UCSD-AML1 (cell line): ENCODE data around the gene ERC2.
"Not testable (repeated sequence)": the region's sequence is repeated elsewhere in the genome, so short reads cannot be mapped to it uniquely, and the experiment has no call there.

ENCODE experiments used
- DNase-seq: peaks from one replicate; lab custom pipeline; 2025; ENCODE audit not compliant: unreplicated experiment; lab: John Stamatoyannopoulos, UW

The ERC2 gene

DNA sequence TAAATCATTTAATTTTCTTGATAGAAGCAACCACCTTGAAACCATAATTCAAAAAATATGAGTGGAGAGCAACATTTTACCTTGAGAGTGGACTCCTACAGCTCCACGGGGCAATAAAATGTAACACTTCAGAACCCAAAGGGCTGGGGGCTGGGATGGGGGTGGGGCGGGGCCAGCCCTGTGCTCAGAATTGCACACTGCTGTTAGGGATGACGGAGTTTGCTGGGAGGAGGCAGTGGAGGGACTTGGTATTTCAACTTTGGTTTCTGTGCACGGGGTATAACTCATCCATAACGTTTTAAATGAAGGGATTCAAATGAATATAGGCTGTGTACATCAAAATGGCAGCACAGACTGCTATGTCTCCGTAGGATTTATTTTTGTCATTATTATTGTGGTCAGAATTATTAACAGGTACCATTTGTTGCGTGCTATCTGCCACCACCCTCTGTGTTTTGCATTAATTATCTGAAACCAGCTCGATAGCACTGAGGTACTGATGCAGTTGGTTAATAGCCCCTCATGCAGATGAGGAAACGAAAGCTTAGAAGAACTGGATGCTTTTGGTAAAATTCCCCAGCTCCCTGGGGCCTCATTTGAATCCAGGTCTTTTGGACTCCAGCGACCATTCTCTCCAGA, 951.8 kb downstream of the ERC2 start:
- no peak for DNase-seq

DNA sequence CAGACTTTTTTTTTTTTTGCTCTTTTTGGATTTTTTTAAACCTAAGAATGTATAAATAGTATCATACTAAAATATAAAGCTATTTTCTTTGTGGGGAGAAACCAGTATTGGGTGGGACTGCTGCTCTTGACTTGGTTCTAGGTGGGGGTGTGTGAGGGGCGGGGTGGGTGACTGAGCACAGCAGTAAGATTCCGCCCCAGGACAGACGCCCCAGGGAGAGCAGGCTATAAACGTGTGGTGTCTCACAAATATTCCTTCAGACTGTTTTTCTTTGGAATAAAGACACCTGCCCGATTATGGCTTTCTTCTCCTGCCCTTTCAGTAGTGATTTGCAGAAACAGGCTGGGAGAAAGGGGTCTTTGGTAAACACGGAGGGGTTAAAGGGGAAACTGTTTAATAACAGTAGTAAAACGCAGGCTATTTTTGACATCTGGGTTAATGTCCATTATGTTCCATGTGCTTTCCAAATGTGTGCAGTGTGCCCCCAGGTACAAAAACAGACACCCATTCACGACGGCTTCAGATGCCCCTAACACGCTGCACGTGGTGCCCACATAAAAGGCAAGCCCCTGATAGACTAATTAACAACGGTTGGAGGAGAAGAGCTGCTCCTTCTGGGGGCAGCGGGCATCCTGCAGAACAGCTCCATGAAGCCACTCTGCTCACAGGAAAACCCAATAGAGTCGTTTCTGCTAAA, 952.6 kb downstream of the ERC2 start:
- no peak for DNase-seq

DNA sequence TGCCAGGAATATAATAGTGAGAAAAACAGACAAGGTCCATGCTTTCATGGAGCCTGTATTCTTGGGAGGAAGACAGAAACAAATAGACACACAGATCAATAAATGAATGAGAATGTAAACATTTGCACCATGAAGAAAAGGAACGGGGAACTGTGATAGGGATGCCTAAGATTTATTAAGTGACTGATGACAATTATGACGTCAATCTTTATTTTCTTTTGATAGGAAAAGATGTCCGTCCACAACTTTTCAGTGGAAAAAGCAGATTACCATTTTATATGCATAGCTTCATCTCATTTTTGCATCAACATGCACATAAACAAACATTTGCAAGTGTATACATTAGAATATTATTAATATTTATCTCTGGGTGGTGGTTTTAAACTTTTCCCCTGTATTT, 953.3 kb downstream of the ERC2 start:
- no peak for DNase-seq

DNA sequence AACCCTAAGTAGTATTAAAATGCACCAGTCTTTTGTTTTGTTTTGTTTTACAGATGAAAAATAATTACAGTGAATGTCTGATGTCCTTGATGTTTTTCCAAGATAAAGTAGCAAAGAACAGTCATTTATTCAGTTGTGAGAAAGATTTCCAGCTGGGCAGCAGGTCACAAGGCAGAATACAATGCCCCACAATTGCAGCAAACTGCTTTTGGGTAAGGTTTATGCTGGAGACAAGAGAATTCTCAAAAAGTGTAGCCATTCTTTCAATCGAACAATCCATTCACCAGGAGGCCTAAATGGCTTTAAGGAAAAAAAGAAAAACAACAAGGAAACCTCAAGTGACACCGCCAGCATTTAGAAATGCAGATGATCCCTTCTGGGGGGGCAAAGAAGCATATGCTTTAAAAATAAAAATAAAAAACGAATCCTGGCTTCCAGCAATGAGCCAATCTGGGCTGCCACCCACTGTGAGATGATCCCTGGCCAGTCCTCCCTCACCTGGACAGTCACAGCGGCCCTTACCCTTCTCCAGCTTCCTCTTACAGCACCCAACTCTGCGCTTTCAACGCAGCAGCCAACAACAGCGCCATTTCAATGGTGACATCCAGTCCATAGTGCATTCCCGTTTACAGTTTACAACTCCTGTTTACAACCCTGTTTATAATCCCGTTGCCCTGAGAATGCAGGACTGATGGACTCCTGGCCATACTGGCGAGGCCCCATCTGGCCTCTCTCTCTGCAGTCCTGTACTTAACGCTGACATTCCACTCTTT, 955.5 kb downstream of the ERC2 start:
- no peak for DNase-seq

DNA sequence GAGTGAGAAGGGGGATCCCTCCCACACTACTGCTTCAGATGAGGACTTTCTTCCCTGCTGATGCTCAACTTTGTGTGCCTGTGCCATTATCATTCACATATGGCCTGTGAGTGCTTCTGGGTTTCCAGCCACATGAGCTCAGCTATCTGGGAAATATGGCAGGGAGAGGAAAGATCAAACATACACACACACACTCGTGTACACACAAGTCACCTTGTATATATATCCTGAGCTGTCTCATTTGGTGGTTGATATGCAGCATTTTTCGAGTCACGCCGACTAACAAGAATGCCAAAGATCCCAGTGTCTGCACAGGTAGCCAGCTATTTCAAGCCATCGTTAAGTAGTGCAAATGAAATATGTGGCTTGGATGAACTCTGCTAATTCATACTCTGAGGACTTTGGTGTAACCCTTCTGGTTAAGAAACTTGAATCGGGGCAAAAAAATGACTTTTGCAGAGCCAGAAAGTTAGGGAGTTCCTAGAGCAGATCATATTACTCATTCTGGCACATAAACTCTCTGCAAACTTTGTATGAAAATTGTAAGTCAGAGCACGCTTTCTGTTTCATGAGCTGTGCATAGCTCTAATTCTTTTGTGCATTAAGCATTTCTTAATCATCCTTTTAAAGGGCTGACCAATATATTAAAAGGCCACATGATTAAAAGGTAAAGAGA, 956.2 kb downstream of the ERC2 start:
- DNase-seq, result no peak

DNA sequence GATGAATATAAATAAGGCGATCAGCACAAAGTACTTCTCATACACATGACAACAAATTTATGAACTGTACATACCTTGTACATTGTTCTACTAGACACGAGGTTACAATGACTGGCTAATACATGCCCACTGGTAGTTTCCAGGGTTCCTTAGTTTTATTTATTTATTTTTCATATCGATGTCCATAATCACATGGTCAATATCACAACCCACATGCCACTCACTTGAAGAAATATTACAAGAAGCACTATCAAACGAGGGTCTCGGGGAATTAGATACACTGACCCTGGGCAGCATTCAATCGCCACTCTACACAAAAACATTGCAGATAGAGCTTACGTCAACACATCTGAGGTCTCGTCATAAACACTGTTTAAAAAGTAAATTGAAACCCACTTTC, 959.9 kb downstream of the ERC2 start:
- DNase-seq, result no peak

DNA sequence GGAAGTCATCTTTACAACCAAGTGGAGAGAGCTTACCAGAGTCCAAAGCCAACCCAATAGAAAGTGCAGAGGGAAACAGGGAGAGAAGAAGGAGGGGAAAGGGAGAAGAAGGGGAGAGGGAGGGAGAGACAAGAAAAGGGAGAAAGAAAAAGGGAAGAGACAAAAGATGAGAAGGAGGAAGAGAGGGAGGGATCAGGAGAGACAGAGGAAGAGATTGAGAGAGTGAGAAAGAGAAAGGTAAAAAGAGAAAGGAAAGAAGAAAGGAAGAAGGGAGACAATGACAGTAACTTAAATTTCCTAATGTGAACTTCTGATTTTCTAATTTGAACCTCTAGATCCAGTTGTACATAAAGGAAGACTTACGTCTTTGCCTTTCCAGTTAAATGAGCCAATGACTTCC, 960.5 kb downstream of the ERC2 start:
- no peak for DNase-seq

DNA sequence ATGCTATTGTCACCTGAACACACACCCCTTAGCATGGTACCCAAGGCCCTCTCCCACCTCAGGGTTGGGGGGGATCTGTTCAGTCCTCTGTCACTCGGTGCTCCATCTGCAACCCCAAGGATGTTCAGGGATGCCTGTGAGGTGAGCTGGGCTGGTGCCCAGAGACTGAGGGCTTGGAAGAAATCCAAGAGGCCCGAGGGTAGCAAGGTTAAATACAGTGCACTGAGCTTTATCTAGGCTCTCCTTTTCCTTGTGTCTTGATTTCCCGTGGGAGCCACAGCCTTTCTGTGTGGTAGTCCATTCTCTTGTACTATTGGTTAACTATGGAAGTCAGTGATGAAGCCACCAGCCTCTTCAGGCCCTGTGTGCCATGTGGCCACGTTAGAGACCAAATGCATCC, 962.5 kb downstream of the ERC2 start:
- DNase-seq, result no peak

DNA sequence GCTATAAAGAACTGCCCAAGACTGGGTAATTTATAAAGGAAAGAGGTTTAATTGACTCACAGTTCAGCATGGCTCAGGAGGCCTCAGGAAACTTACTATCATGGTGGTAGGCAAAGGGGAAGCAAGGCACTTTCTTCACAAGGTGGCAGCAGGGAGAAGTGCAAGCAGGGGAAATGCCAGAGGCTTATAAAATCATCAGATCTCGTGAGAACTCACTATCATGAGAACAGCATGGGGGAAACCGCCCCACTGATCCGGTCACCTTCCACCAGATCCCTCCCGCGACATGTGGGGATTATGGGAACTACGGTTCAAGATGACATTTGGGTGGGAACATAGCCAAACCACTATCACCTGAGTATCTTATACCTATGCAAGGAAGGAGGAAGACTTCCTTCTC, 963.2 kb downstream of the ERC2 start:
- not testable (repeated sequence) for DNase-seq

DNA sequence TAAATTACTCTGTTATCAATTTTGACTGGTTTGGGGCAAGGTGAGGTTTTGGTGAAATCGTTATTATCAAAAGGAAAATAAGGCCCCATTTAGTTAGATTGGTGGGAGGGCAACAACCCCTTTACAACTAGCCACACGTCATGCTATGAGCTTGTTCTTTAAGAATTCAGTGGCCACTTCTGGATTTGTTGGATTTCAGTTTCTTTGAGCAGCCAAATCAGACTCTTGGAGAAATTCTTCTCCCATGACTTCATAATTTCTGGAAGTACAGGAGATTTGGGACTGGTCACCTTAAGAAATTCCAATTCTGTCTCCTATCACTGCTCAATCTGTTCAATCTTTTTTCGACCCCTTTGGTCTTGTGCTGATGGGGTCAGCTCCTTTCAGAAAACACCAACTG, 966.4 kb downstream of the ERC2 start:
- no peak for DNase-seq

DNA sequence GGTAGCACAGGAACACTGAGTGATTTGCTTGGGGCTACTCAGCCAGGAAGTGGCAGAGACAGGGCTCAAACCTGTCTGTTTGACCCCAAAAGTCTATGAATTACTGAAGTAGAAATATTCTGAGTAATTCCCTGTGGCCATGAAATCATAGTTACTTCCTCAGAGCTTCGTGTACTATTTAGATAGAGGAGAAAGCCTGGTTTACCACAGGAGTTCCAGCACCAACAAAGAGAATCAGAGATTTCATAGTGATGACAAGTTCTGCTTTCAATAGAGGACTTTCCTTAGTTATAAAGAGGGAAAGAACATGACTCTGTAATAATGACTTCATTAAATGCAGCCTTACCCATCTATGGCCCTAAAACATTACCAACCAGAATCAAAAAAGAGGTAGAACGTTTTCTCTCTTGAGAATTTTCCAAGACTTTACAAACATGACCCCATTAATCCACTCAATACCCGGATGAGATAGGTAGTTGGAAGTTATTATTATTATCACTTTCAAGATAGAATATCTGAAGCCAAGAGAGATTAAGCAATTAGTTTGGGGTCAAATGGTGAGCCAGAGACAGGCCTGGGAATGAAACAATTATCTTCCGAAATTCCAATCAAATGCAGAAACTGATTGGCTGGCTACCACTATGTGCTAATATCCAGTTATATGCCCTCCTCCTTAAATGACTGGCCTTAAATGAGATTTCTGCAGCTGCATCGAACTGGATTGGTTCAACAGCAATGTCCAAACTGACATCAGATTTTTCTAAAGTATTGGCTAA, 967.5 kb downstream of the ERC2 start:
- DNase-seq, result no peak

DNA sequence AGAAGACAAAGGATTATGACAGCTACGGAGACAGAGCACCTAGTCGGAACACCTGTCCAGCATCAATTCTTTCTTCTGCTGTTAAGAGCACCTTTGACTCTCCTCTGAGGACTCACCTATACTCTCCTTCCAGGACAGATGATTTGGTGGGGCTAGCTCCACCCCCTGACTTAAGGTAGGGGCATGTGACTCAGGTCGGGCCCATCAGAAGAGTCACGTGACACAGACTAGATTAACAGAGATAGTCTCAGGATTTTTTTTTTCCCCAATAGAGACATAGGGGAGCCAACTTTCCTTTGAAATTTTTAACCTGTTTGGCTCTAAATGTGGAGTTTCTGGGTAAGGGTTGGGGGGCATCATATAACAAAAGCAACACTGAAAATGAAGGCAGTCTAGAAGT, 969.7 kb downstream of the ERC2 start:
- DNase-seq, result no peak

DNA sequence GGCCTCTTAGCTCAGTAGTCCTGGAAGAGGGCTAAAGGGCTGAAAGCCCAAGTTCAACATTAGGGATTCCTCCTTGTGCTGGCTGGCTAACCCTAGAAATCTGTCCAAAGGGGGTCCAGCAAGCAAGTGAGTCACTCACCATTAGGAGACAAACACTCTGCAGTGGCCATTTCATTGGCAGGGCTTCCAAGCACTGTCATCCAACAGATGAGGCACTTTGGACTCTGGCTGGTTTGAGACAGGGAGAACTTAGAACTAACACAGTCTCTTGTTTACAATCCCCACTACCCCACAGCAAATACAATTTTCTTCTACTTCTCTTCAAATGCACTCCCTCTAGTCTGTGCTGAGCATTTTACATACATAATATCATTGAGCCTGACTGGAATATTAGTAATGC, 971.0 kb downstream of the ERC2 start:
- no peak for DNase-seq

DNA sequence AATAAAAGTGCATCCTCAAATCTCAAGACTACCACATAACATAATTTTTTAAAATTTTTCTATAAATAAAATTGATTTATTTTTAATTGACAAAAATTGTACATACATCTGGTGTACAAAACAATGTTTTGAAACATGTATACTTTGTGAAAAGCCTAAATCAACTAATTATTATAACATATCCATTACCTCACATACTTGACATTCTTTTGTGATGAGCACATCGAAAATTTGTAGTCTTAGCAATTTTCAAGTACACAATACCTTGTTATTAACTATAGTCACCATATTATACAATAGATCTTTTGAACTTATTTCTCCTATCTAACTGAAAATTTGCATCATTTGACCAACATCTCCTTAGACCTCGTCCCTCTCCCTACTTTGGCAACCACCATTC, 973.3 kb downstream of the ERC2 start:
- DNase-seq, result no peak

DNA sequence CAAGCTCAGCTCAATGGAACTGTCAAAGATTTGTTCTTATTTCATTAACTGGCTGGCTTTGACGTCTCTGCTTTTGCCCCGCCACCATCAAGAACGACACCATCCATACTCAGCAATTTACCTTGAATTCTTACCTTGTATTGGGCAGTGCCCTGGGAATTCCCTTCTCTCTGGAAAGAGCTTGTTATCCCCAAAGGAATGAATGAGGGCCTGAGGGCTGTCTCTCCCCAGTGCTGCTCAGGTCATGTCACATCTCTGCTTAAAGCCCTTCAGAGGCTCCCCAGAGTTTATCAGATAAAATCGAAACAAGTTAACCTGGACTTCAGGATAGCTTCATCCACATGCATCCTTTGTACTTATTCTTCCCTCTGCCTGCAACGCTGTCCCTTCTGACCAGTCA, 975.3 kb downstream of the ERC2 start:
- no peak for DNase-seq

DNA sequence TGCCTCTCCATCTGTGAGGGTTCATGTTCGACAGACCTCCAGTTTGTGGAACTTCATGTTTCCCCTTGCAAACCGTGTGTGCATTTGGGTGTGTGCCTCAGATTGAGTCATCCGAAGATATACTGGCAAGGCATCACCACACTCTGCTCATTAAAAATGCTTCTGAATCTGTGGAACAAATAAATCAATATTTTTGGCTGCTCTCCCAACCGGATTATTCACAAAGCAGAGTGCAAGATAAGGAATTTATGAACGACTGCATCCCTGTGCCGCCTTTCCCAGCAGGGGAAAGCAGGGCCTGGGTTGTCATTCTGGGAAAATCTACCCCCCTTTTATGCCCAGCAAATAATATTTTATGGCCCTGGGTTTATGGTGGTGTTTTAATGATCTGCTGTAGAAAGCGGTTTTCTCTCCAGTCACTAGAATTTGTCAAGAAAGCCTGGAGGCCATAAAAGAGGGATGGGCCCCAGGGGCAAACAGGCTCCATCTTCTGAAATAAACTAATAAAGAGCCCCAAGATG, 976.9 kb downstream of the ERC2 start:
- no peak for DNase-seq

DNA sequence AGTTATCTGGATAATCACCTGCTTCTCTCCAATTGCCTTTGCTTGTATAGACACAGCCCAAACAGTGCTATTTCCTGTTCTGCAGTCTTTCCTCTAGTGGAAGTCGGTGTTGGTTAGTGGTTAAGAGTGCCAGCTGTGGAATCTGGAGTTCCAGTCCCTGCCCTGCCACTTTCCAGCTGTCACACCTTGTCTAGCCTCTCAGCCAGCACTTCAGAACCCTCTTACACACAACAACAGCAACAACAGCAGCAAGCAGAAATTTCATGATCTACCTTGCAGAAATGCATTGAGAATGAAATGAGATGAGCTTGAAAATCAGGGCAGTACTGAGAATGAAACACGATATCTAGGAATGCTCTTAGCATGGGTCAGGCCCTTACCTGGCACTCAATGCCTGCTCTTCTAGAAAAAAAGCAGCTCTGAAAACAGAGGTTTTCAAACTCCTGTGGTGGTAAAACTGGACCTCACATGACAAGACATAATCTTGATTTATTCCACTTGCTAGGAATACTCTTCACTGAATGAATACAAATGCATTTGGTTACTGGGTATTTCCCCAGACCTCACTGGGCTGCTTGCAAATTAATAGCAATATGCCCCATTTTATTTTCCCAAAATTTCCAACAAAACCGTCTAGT, 977.9 kb downstream of the ERC2 start:
- DNase-seq, result no peak

DNA sequence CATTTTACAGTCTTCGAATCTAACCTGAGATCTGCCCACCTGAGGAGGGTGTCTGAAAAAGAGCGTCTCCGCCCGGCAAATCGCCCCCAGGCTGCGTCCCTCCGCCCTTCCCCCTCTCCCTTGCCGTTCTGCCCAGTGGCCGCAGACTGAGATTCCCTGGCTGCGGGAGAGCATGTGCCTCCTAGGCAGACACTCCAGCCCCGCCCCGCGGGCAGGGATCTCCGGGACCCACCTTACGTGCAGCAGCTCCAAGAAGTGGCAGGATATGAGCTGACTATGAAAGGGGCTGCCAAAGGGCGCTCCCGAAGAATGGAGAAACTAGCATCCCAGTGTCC, 978.5 kb downstream of the ERC2 start:
- DNase-seq, result no peak

DNA sequence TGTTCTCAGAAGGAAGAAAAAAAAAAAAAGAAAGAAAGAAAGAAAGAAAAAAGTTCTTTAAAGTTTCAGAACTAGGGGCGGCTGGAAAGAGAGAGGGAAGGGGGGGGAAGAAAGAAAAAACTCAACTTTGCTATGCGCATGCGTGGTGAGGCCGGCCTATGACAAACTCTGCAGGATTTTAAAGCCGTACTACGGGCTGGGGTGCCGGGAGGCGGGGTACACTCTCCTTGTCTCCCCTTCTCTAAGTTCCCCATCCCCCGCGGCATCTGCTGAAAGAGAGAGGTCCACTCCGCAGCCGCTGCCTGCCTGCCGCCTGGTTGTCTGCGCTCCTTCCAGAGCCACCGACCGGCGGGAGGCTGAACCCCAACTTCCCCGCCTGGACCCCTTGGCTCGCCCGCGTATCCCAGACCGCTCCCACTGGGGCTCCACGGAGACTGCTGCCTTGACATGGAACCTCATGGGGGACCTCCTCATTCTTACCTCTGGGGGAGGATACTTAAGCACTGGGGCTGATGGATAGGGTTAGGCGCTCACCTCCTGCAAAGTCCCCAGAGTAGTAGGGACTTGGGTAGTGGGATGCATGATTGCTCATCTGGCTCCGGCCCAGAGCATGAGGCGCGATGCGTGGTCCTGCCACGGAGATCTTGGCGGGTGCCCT, 979.7 kb downstream of the ERC2 start:
- no peak for DNase-seq
